Epithelial cell of esophagus (primary cell): Measurements from ENCODE around the gene ATP1A3.

Source experiments
- DNase-seq: peaks from one replicate; pipeline ENCODE4 v3.0.0; 2010; ENCODE audit warnings: low read depth
- H3K4me3 ChIP-seq: 2 replicates; pipeline ENCODE4 v1.5.1; 2011; ENCODE audit warnings: mild to moderate bottlenecking, low read length, control low read depth
- TF ChIP-seq, protein P1 (sequence below): IDR thresholded peaks from 2 replicates; pipeline ENCODE4 v1.5.1; 2011; ENCODE audit warnings: low read depth, mild to moderate bottlenecking, low read length, control low read depth, inconsistent platforms; ENCODE audit not compliant: insufficient read depth; ENCODE audit errors: missing control alignments

ATP1A3 gene

DNA sequence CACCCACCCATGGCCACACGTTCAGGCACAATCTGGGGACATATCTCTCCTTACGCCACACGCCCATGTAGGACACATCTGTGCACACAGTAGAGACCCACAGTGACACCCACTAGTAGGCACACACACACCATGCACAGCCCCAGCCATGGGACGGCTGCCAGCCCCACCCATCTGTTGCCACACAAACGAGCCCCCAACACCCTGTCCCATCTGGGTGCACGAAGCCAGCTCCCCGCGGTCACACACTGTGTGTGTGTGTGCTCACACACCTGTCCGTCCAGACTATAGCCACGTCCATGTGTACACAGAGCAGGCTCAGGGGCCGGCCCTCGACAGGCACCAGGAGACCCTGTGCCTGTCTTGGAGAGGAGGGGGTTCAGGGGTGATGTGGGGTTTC, 76.4 kb downstream of the ATP1A3 start:
- no peak overlapping the region for H3K4me3 ChIP-seq
- TF ChIP-seq, protein P1, sequence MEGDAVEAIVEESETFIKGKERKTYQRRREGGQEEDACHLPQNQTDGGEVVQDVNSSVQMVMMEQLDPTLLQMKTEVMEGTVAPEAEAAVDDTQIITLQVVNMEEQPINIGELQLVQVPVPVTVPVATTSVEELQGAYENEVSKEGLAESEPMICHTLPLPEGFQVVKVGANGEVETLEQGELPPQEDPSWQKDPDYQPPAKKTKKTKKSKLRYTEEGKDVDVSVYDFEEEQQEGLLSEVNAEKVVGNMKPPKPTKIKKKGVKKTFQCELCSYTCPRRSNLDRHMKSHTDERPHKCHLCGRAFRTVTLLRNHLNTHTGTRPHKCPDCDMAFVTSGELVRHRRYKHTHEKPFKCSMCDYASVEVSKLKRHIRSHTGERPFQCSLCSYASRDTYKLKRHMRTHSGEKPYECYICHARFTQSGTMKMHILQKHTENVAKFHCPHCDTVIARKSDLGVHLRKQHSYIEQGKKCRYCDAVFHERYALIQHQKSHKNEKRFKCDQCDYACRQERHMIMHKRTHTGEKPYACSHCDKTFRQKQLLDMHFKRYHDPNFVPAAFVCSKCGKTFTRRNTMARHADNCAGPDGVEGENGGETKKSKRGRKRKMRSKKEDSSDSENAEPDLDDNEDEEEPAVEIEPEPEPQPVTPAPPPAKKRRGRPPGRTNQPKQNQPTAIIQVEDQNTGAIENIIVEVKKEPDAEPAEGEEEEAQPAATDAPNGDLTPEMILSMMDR: no peak
- no peak for DNase-seq
